Measurements from ENCODE around the gene KERA. TPM values are rescaled to one million over a fixed set of nuclear protein-coding genes. Genes with fewer than 3 reads are reported as not detected.

The KERA gene
- total RNA-seq, 1 donor from 2014 or later = not detected

DNA sequence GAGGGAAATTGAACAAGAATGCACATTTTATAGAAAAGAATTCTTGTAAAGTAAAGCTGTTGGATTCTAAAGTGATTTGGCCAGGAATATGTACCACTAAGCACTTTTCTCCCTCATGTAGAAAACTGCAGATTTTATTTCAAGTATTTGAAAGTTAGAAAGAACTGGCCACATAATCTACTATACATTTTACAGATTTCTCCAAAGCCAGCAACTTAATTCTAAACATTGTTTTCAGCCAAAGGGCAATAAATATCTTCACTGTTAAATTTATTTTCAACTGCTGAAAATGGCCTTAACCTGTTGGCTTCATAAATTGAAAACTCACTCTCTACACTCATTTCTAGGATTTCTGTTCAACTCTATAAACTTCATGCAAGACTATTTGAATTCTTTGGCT is 15.6 kb upstream of the KERA start:
- DNase-seq (ENCODE audit: low read depth in 2 of 2) = no peak

DNA sequence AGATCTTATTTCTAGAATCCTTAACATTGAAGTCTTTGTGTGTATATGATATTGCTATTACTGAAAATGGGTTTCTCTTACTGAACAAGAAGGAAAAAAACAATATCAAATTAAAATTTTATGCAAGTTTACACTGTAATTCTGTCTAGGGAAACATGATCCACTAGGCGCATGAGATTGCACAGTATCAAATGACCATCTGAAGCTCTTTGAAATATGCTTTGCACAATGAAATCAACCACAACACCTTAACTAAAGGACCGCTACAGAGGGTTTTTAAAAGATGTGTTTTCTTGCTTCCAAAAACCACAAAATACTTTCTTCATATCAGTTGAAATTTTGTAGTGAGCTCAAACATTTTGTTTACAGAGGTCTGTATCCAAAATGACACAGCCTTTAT is 15.1 kb upstream of the KERA start:
- DNase-seq (ENCODE audit: low read depth in 2 of 2) = no peak

DNA sequence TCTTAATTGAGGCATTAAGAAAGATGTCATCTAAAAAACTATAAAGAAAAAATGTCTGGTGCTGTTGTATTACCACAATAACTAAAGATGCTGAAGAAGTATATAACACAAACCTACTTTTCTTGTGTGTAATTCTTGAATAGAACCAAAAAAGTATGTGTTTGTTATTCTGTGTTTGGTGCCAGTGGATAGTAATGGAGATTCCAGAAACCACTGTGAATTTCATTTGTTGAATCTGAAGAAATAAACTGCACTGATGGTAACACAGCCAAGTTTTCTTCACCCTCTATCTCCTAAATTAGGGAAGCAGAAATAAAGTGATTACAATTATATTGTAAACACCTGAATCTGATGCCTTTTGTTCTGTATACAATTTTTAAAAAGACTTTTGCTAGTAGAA is 13.1 kb upstream of the KERA start:
- no peak for DNase-seq (ENCODE audit: low read depth in 2 of 2)

DNA sequence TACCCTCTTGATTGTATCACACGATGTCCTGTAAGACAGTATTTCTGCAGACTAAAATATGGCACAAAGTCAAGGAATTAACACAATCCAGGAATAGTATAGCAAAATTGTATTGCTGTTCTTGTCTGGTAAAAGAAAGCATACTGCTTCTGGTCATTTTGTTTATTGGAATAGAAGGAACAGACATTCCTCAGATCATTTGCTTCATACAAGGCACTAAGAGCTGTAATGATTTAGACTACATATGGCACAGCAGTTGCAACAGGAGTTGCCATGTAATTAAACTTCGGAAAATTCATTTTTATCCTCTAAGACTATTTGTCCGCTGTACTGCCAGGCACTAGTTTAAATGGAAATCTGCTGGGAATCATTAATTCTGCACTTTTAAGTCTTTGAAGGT is 7.6 kb upstream of the KERA start:
- DNase-seq (ENCODE audit: low read depth in 2 of 2) = no peak

DNA sequence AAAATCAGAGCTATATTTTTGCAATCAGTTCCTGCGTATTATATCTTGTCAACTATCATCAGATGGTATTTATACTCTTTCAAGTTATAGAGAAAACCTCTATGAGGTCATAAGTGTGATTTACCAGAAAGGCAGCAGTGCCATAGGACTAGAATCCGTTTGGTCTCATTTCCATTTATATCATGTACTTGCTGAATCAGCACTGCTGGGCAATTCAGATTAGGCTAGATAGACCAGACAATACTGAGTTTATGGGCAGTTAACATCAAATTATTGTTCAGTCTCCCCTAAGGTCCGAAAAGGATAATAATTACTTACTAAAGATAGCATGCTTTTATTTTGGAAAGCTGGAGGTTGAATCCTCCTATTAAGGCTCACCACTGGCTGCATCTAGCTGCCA is 6.8 kb upstream of the KERA start:
- DNase-seq (ENCODE audit: low read depth in 2 of 2) = no peak

DNA sequence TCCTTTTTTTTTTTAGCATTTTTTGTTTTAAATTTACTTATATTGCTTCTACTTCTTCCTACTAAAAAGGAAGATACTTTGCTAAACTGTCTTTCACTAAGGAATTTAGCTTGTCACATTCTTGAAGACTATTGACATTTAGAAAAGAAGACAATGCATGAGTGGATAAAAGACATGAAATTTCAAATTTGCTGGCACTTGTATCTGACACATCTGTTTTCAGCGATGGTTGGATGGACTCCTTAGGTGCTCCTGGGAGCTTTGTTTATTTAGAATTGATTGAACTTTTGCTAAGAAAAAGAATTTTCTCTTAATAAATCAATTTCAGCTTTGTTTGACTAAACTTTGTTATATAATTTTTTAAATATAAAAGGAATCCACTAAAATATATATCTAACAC is 3.3 kb upstream of the KERA start:
- DNase-seq (ENCODE audit: low read depth in 2 of 2) = no peak

DNA sequence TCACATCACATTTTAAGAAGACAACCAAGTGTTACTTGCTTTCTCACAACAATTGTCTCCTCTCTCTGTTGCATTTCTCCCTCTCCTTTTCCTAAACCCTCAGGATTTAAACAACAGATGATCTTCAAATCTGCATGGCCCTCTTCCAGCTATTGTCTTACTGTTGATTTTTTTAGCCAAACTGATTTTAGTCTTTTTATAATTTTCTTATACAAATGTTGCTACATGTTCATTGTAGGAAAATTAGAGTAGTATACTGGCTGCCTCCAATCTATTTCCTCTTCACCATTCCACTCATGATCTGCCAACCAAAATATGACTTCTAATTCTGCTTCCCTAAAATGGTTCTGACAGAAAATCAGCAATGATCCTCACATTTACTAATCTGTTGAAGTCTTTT is 1.4 kb upstream of the KERA start:
- no peak for DNase-seq (ENCODE audit: low read depth in 2 of 2)

DNA sequence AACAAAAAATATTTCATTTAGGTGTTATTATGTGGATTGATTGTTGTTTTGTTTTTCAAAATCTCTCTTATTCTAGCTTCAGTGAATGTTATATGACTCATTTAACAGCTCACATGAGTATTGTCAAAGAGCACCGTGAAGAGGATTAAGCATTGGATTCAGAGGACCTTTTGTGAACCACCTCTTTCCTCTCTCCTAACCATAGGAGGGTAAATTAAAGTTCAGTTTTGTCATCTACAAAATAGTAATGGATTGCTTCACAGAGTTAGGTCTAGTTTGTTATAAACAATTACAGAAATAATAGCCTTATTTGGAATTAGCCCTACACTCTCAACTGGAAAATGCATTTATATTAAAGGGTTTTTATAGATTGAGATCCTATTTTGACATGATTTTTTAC is 962 bp upstream of the KERA start:
- DNase-seq (ENCODE audit: low read depth in 2 of 2) = no peak

DNA sequence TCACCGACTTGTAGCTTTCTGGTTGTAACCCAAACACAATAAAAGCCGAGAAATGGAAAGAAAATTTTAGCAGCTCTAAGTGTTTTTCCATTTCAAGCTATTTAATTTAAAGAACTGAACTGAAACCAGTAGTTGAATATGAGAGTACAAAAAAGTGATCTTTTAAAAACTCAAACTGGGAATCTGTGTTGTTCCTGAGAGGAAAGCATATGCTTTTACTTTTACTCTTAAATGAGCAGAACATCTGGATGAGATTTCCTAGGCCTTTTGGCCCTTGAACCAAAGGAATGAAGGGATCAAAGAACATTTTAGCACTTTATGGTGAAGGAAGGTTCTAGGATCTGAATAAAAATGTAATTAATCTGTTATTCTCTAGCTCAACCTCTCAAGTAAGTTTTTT is 1.3 kb downstream of the KERA start:
- DNase-seq (ENCODE audit: low read depth in 2 of 2) = no peak

DNA sequence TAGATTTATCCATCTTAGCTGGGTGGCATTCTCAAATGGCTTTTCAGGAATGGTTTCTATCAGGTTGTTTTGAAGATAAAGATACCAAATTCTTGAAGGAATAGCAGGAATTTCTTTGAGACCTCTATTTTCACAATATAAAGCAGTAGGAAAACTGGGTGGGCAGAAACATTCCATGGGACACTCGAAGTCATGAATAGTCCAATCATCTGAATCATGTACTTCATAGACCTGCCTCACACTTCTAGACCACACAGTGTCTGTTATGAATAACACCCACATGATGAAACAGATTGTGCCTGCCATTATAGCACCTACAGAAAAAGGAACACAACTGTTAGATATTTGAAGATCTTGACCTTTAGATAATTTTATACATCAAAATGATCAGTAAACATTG is 1.8 kb downstream of the KERA start:
- no peak for DNase-seq (ENCODE audit: low read depth in 2 of 2)

DNA sequence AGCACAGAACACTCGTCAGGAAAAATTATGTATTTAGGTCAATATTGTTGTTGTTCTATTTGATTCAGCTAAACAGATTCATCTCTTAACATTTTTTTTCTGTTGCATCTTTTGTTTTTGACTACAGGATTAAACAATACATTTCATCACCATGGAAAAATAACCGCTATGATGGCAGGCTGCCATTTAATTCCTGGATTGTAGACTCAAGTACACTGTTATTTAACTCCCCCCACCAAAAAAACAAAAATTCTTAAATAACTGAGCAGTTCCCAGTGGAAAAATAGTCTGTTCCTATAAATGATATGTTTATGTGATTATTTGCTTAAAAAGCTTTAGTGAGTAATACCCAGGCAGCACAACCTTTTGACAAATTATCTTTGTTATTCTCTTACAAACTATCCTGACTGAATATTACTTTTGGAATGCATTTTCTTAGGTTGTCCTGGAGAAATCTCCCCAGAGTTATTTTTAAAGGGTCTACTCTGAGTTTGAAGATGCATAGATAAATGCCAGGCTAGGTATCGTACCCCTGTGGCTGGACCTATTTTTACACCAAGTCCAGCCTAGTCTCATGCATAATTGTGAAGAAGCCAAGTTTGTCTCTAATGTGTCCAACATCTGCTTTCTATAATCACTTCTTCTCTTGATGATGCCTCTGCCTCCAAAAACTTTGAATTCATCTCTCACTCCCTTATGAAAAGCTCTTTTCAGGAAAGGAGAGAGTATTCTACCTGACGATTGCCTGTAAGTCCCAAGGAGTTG is 3.7 kb downstream of the KERA start:
- peak; percentile 35 to 83 for DNase-seq (ENCODE audit: low read depth in 2 of 2)

DNA sequence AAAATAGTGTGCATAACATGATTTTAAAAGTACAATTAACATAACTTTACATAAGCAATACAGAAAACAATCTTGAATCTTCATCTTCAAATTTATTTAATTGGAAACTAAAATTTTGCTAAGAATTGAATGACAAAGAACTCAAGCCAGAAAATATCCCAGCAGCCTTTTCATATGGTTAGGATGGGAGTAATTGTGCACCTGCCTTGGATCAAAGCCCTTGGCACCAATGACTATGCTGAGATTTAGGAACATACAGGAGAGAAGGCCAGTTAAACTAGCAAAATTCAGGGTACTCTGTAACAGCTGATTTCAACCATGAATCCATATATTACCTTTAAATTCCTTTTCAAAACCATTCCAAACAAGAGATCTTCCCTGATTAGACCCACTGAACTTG is 5.8 kb downstream of the KERA start:
- DNase-seq (ENCODE audit: low read depth in 2 of 2) = no peak

DNA sequence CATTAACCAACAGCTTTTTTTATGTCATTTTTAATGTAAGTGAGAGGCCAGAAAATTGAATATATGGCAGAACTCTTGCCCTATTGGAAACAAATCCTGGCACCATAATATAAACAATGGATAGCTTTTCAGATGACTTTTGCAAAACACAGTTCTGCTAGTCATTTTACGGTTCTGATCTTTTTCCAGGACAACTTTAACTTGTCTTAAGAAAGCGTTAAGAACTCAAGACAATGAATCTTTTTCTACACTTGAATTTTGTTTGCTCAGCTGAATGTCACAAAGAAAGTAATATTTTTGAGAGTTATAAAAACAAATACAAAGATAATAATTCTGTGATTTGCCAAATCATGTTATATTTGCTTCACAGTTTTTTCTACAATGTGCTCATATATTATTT is 13.2 kb downstream of the KERA start:
- DNase-seq (ENCODE audit: low read depth in 2 of 2) = no peak

DNA sequence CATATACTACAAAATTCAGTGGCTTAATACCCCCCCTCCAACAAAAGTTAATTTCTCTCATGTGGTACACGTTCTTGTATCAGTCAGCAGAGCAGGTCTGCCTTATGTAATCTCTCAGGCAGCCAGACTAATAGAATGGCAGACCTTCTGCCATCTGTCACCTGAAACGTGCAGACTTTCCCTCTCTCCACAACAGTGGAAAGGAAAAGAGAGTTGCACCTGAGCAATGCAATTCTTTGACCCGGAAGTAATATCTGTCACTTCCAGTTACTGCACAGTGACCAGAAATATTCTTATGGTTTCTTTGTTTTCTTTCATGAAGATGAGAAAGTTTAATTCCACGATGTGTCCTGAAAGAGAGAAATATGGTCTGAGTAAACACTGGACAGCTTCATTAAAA is 14.4 kb downstream of the KERA start:
- DNase-seq (ENCODE audit: low read depth in 2 of 2) = no peak

DNA sequence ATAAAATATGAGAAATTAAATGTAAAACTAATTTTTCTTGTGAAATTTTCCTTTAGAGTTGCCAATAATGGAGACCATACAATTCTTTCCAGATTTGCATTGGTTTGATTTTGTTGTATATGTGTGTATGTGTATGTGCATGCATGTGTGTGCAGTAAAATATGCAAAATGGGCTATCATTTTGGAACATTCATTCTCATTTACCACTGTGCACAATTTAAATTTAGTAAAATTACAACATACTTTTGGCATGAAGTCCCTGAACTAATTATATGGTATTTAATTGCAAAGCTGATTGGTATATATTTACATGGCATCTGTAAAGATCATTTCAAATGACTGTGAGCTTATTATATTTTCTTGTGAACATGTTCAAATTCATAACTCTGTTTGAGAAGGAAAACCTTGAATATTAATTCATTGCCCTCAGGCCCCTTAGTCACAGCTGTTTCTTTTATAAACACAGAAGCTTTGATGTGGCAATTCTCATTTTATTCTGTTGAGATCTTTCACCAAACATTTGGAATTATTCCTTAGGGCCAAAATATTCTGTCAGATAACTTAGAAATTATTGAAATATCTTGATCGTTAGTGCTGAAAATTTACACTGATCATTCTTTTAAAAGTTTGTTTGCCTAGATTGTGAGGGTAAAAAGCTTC is 17.6 kb downstream of the KERA start:
- no peak for DNase-seq (ENCODE audit: low read depth in 2 of 2)

DNA sequence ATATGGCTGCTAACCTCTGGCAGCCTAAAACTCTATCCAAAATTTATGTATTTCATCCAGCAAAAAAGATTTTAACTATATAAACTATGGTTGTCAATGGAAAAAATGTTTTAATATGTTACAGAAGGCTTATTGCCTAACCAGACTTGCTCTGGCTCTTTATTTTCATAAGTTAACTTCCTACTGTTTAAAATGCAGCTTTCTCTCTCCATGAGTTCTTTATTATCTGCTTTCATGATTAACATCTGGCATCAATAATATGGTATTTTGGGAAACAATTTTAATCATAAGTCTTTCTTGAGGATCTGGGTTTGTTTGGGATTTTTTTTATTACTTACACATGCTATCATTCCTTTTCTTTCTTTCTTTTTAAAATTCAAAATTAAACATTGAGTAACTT is 20.5 kb downstream of the KERA start:
- DNase-seq (ENCODE audit: low read depth in 2 of 2) = no peak

DNA sequence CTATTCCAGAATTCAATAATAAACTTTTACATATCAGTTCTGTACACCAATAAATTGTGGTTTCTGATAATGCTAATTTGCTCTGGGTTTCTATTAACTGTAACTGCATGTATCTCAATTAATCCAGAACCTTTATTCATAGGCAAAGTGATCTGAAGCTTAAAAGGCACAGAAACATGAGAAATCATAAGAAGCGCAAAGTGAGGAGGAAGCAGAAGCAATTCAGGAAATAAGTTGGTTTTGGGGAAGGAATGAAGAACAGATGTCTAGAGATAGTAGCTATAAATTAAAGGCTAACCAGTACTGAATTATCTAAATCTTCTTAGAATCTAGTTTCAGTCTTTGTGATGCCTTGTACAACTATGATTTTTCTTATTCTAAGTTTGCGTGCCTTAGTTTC is 24.6 kb downstream of the KERA start:
- no peak for DNase-seq (ENCODE audit: low read depth in 2 of 2)

DNA sequence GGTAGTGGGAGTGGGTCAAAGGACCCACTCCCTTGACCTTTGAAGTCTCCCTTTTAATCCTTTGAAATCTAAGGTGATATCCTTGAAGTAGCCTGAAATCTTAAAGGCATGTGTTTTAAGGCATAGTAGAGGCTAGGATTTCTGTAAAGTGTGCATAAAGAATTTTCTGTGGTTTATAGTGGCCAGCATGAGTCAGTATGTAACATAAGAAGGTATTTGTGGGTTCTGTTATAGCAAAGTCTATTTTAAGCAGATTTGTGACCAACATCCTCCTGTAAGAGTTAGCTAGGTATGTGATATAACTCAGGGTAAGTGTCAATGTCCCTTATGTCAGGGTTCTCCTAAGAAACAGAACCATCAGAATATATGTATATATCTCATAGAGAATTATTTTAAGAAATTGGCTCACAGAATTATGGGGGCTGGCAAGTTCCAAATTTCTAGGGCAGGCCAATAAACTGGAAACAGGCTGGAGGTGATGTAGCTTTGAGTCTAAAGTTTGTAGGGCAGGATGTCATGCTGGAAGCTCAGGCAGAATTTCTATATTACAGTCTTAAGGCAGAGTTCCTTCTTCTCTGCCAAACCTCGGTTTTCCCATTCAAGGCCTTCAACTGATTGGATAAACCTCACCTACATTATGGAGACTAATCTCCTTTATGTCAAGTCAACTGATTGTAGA is 34.4 kb downstream of the KERA start:
- no peak for DNase-seq (ENCODE audit: low read depth in 2 of 2)

DNA sequence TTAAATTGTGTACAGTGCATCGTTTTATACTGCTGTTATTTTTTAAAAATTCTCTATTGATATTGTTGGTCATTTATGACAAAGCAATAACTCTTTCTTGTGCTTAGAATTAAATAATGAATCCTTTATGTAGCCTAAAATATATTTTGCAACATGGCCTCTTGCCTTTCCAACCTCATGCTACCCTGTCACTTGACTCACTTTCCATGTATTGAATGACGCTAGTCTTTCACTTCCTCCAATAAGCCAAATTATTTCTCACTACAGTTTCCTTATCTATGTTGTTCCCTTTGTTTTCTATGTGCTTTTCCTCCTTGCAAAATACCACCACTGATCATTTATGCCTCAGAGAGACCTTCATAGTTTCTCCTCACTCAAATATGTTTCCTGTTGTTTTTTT is 36.7 kb downstream of the KERA start:
- no peak for DNase-seq (ENCODE audit: low read depth in 2 of 2)

DNA sequence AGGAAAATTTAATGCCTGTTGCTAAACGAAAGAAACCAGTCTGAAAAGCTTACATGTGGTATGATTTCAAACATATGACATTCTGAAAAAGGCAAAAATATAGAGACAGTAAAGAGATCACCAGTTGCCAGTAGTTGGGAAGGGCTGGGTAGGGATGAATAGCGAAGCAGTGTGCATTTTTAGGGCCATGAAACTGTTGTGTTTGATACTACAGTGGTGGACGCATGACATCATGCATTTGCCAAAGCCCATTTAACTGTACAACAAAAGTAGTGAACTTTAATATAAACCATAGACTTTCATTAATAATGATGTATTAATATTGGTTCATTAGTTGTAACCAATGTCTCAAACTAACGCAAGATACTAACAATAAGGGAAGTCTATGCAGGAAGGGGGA is 38.4 kb downstream of the KERA start:
- DNase-seq (ENCODE audit: low read depth in 2 of 2) = no peak

DNA sequence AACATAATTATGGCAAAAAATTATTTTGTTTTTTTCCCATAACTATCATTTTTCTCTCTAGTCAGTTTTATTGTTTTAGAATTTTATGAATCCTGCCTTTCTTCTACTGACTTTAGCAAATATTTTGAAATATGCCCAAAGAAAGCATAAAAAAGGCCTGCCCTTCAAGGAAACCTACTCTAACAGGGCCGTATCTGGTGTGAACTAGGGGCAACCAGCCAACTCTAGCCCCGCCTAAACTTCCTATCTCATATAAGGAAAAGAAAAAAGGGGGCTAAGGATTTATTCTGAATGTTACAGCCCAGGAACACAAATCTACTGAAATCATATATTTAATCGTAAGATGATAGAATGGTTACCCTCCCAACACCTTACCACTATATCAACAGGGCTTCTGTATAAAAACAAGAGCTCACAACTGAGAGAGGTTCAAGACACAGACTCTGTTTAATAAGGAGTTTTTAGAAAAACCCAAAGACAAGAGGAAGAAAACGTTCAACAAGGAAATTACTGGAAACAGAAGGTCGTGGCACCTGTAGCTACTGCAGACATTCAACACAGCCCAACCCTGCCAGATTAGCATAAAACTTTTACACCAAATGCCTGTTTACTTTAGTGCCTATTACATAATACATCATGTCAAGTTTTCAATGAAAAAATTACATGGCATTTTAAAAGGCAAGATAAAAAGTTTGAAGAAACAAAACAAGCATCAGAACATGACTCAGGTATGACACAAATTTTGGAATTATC is 40.1 kb downstream of the KERA start:
- no peak for DNase-seq (ENCODE audit: low read depth in 2 of 2)

DNA sequence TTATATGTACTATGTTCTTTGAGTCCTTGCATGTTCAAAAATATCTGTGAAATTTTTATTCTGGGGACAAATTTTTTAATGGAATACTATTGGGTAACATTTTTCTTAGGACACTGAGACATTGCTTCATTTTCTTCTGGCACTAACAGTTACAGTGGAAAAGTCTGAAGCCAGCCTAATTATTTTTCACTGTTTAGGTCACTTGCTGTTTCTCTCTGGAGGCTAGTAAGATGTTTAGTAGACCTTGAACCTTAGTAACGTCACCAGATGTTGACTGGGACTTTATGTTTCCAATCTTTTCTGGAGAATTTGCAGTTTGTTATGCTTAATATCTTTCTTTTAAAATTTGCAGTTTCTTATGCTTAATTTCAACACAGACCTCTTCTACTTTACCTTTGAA is 40.8 kb downstream of the KERA start:
- no peak for DNase-seq (ENCODE audit: low read depth in 2 of 2)
